MV-4-11 (cell line): ENCODE measurements around the gene CRYBG2.

ENCODE experiments used
- DNase-seq: peaks from one replicate; lab custom pipeline; 2025; lab: John Stamatoyannopoulos, UW

CRYBG2 gene

DNA sequence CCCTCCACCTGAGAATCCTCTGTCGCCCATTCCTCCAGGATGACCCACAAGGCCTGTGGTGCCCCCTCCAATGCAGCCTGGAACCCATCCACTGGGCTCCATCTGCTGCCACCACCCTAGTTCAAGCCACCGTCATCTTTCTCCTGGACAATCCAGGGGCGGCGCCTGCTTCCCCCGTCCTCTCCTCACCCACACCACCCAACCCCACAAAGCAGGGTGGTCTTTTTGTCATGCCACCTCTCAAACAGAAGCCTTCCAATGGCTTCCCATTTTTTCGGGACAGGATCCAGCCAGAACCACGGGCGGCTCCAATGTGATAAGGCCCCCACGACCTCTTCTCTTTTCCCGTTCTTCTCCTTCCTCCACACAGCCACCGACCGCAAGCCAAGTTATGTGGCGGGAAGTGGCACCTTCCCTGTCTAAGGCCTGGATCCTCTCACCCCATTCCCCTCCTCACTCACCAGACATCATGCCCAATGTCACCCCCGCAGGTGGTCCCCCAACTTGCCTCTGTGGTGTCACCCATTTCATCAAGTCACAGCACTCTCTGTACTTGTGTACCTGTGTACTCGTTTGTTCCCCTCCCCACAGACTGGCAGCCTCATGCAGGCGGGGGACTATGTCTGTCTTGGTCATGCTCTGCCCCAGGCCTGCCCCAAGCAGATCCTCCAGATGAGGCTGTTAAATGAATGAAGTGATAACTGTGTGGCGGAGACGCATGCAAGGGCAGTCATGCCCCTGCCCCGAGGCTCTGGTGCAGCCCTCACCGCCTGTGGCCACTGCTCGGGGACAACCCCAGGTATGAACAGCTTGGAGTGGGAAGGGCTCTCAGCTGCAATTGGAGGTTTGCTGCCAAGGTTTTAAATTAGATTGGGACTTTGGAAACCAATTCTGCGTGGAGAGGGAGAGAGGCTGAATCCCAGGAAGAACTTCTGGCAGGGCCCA, 58.5 kb downstream of the CRYBG2 start:
- no peak for DNase-seq

- DNase-seq: no peak
These were observed 59.9 kb downstream of the CRYBG2 start for GRCh38 chr1:26293911-26294463.

DNA sequence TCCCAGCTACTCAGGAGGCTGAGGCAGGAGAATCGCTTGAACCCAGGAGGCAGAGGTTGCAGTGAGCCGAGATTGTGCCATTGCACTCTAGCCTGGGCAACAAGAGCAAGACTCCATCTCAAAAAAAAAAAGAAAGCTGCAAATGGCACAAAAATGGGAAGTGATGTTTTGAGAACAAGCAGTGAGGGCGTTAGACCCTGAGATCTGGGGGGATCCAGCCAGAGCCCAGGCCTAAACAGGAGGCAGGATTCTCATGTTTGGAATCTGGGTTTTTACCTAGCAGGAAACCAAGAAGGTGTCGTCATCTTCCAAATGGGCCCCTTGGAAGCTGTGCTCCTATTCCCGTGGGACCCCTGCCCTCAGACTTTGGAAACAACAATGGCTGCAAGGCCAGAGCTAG, 61.2 kb downstream of the CRYBG2 start:
- DNase-seq: peak; percentile 13

DNA sequence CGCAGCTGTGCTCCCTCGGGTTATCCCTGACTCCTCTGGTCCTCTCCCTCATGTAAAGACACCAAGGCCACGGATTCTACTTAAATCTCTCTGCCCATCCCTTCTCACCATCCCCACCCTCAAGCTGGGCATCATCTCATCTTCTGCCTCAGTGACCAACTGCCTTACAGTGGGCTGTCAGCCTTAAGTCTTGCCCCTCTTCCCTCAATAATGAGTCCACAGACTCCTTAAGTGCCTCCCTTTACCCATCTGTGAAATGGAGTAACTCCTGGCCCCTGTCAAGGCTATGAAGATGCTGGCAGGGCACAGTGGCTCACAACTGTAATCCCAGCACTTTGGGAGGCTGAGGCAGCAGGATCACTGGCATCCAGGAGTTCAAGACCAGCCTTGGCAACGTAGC, 62.0 kb downstream of the CRYBG2 start:
- no peak for DNase-seq

DNA sequence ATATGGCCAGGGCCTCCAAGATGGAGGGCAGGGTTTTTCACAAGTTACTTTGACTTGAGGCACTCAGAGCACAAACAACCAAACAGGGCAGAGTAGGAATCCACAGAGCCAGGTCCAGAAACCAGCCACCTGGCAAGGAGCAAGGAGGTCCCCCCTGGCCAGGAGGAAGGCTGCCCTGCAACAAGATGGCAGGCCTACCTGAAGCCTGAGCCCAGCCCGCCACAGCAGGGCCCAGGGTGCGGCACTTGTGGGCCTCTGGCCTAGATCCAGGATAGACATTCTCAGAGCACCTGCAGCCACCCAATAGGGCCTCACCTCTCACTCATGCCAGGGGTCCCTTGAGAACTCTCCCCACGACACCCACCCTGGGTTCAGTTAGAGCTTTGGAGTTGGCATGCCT, 62.5 kb downstream of the CRYBG2 start:
- no peak for DNase-seq

- DNase-seq: no peak
These were observed 63.1 kb downstream of the CRYBG2 start for GRCh38 chr1:26290882-26291261.

- DNase-seq: peak; percentile 65
These were observed 63.6 kb downstream of the CRYBG2 start for GRCh38 chr1:26290122-26290881.

- DNase-seq: peak; percentile 91
These were observed 64.5 kb downstream of the CRYBG2 start for GRCh38 chr1:26289158-26290059.

GRCh38 chr1:26288311-26288941, 65.5 kb downstream of the CRYBG2 start:
- DNase-seq: peak; percentile 79

DNA sequence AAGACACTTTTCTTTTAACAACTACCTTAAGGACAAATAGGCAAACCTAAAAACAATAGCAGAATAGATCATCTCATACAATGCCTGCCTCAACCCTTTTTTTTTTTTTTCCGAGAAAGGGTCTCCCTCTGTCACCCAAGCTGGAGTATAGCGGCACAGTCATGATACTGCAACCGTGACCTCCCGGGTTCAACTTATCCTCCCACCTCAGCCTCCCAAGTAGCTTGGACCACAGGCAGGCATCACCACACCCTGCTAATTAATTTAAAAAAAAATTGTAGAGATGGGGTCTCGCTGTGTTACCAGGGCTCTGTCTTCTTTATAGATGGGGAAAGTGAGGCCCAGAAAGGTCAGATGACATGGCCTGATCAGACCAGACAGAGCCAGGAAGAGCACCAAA, 66.1 kb downstream of the CRYBG2 start:
- DNase-seq: no peak

DNA sequence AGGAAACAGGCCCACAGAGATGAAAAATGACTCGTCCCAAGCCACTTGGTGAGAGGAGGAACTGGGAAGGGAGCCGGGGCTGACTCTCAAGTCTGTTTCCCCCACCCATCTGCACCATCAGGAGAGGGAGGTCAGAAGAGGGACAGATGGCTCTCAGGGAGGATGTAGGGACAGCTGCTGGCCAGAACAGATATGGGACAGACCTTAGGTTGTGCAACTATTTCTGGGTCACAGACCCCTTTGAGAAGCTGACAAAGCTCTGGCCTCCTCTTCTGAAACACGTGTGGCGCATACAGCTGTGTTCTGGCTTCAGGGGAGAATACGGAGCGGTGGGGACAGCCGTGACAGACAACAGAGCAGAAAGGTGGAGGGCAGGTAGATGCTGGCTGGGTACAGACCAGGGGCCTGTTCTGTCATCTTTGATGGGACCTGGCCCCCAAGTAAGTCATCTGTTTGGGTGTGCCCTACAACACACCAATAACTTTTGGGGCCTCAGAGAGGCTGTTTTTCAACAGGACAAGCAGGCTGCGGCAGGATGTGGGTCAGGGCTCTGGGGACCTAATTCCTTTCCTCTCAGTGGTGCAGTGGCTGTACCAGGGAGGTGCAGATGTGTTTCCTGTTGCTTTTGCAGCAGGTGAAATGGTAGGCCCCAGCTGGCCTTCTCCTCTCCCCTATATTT, 66.8 kb downstream of the CRYBG2 start:
- peak; percentile 91 for DNase-seq

- no peak for DNase-seq
These were observed 67.9 kb downstream of the CRYBG2 start for GRCh38 chr1:26286064-26286416.

- DNase-seq: no peak
These were observed 68.4 kb downstream of the CRYBG2 start for GRCh38 chr1:26285366-26286063.

- DNase-seq: peak; percentile 96
These were observed 69.2 kb downstream of the CRYBG2 start for GRCh38 chr1:26284597-26285347.

DNA sequence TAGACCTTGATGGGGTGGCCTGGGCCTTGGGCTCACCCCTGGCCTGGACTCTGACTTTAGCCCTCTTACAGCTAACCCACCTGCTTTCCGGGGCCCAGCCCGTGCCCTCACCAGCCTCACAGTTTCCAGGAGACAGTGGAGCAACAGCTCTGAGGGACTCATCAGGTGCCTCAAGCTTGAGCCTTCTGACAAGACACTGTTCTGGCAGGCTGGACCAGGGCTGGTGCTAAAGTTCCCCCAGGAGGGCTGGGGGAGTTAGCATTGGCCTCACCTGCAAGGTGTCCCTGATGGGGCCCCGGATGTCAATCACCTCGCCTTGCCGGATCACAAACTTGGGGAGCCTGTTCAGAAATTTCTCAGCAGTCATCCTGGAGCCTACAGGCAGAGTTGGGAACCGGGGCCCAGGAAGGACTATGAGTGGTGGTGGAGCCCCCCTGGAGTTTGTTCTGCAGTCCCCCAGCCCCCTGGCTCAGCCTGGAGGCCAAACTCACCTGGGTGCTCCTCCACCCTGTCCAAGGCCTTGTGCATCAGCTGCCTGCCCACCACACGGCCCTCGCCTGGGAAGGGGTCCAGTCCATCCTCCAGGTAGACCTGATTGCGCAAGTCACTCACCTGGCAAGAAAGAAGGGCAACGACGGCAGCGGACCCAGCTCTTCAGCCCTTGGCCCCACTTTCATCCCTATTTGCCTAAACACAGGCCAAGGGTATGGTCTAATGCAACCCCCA, 69.9 kb downstream of the CRYBG2 start:
- no peak for DNase-seq

GRCh38 chr1:26283279-26283853, 70.6 kb downstream of the CRYBG2 start:
- DNase-seq: no peak

DNA sequence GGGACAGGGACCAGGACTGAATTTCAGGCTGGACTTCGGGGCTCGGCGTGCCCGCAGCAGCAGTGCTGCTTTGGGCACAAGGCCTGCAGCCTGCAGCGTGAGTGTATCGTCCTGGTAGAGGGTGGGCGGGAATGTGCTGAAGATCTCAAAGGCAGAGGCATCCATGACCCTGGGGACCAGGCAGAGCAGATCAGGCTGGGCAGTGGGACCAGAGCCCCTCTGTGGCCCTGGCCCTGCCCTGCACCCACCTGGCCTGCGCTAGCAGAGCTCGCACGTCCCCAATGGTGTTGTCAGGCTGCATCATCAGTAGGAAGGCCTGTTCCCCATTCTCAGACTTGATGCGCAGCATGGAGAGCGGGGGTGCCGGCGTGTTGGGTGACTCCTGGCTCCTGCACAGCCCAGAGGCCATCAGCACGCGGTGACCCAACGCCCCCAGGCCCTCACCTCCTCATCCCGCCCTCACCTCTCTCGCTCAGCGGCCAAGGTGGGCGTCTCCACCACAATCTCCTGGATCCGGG, 71.5 kb downstream of the CRYBG2 start:
- no peak for DNase-seq

GRCh38 chr1:26281971-26282370, 72.0 kb downstream of the CRYBG2 start:
- DNase-seq: peak; percentile 71
